ENCODE measurements around the gene TCEA3. TPM values are rescaled to one million over a fixed set of nuclear protein-coding genes. Genes with fewer than 3 reads are reported as not detected.
A peak's percentile ranks its signal among the peaks of the same experiment; 100 is the strongest.

Gene TCEA3
- total RNA-seq, 3 donors from 2014 or later (not counting 1 experiment from before 2014, with no cell fraction given): 0.75 to 1.5 (median 0.94) TPM

DNA sequence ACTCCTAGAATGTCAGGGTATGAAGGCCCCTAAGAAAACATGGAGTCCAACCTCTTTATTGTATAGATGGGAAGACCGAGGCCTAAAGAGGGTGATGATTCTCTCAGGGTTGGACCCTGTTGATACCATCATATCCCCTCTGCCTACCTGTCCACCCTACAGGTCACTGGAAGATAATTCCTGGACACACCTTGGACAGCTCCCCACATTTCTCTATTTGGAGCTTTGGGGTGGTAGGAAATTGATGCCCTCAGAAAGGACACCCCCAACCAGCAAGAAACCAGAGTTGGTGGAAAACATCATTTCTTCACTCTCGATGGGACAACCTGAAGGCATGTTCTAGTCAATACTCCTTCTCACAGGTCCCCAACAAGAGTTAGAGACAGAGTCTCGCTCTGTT lies 3.0 kb upstream of the TCEA3 start:
- Histone ChIP-seq H3K27me3 (ENCODE audit: control insufficient read depth, insufficient read depth, low read length) (peaks cover 7% of the 10 kb centered on the region), H3K36me3 (ENCODE audit: control insufficient read depth, insufficient read depth, low read length) (no peaks in the 10 kb centered on the region), H3K4me3 (ENCODE audit: low read length) (no peak overlapping the region), H3K27ac (ENCODE audit: low read length) (no peak overlapping the region), H3K4me1 (ENCODE audit: control insufficient read depth, insufficient read depth, low read length) (peaks cover 25% of the 10 kb centered on the region), H3K9me3 (ENCODE audit: control insufficient read depth, insufficient read depth, low read length) (no peaks in the 10 kb centered on the region)
- Mint-ChIP-seq H3K36me3 (no peaks in the 10 kb centered on the region), H3K9me3 (no peaks in the 10 kb centered on the region), H3K27me3 (ENCODE audit: low read depth in 2 of 2) (peaks cover 36% of the 10 kb centered on the region in 2 donors), H3K27ac (no peak overlapping the region), H3K4me3 (no peak overlapping the region), H3K4me1 (peaks cover 16 to 20% of the 10 kb centered on the region in 2 donors)
- intact Hi-C loops (cut with micrococcal nuclease): no loop called here
- ATAC-seq (no peak), DNase-seq (no peak)
- TF ChIP-seq CTCF (IDR thresholded peaks at IDR 0.05): no peak
- 98% methylated on average over 3 of the region's 3 CpGs for WGBS (ENCODE audit: insufficient coverage)

DNA sequence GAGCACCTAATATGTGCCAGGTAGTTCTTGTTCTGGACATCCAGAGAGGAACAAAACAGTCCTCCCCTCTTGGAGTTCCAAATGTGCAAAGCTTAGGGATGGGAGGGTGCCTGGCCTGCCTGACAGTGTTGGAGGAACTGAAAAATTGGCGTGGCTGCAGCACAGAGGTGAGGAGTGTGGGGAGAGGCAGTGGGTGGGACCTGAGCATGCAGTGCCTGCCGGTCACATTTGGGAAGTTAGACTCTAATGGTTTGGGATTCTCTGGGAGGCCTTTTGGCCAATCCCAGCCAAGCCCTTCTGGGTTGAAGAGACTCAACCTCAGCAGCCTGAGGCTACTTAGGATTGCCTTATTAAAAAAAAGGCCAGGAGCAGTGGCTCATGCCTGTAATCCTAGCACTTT lies 2.3 kb upstream of the TCEA3 start:
- Histone ChIP-seq H3K9me3 (ENCODE audit: control insufficient read depth, insufficient read depth, low read length) (no peaks in the 10 kb centered on the region), H3K4me3 (ENCODE audit: low read length) (no peak overlapping the region), H3K27me3 (ENCODE audit: control insufficient read depth, insufficient read depth, low read length) (peaks cover 7% of the 10 kb centered on the region), H3K36me3 (ENCODE audit: control insufficient read depth, insufficient read depth, low read length) (no peaks in the 10 kb centered on the region), H3K27ac (ENCODE audit: low read length) (no peak overlapping the region), H3K4me1 (ENCODE audit: control insufficient read depth, insufficient read depth, low read length) (peaks cover 32% of the 10 kb centered on the region)
- DNase-seq: no peak
- Mint-ChIP-seq H3K4me3 (no peak overlapping the region), H3K4me1 (peaks cover 23 to 28% of the 10 kb centered on the region in 2 donors), H3K36me3 (no peaks in the 10 kb centered on the region), H3K27me3 (ENCODE audit: low read depth in 2 of 2) (peaks cover 36% of the 10 kb centered on the region in 2 donors), H3K27ac (no peak overlapping the region), H3K9me3 (no peaks in the 10 kb centered on the region)
- no peak for ATAC-seq
- no peak for TF ChIP-seq CTCF (IDR thresholded peaks at IDR 0.05)
- WGBS (ENCODE audit: insufficient coverage): 40% methylated on average over 2 of the region's 2 CpGs
- intact Hi-C loops (cut with micrococcal nuclease): no loop called here

GRCh38 chr1:23425193-23425494 lies 596 bp upstream of the TCEA3 start:
- no peak for DNase-seq
- Histone ChIP-seq H3K4me1 (ENCODE audit: control insufficient read depth, insufficient read depth, low read length) (peaks cover 35% of the 10 kb centered on the region), H3K36me3 (ENCODE audit: control insufficient read depth, insufficient read depth, low read length) (no peaks in the 10 kb centered on the region), H3K27me3 (ENCODE audit: control insufficient read depth, insufficient read depth, low read length) (peaks cover 7% of the 10 kb centered on the region), H3K27ac (ENCODE audit: low read length) (no peak overlapping the region), H3K9me3 (ENCODE audit: control insufficient read depth, insufficient read depth, low read length) (no peaks in the 10 kb centered on the region), H3K4me3 (ENCODE audit: low read length) (no peak overlapping the region)
- H3K9me3 Mint-ChIP-seq: no peaks in the 10 kb centered on the region
- no peak for ATAC-seq
- H3K4me3 Mint-ChIP-seq: peak overlapping the region; percentile 89
- peaks cover 24 to 29% of the 10 kb centered on the region in 2 donors for H3K4me1 Mint-ChIP-seq
- WGBS (ENCODE audit: insufficient coverage): 39% methylated on average over 5 of the region's 5 CpGs
- peaks cover 36% of the 10 kb centered on the region in 2 donors for H3K27me3 Mint-ChIP-seq (ENCODE audit: low read depth in 2 of 2)
- TF ChIP-seq CTCF (IDR thresholded peaks at IDR 0.05): no peak
- no peak overlapping the region for H3K27ac Mint-ChIP-seq
- intact Hi-C loops (cut with micrococcal nuclease): no loop called here
- no peaks in the 10 kb centered on the region for H3K36me3 Mint-ChIP-seq
